GM21576 (cell line): ENCODE data around the gene PATE4.
"Not testable (repeated sequence)": the region's sequence is repeated elsewhere in the genome, so short reads cannot be mapped to it uniquely, and the experiment has no call there.

Source experiments
- ATAC-seq: cut with Tn5 transposase; IDR thresholded peaks from one replicate; pipeline ENCODE4 v1.9.1; 2021; ENCODE audit warnings: mild to moderate bottlenecking, moderate library complexity; ENCODE audit not compliant: unreplicated experiment

PATE4 gene, protein sequence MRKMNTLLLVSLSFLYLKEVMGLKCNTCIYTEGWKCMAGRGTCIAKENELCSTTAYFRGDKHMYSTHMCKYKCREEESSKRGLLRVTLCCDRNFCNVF

DNA sequence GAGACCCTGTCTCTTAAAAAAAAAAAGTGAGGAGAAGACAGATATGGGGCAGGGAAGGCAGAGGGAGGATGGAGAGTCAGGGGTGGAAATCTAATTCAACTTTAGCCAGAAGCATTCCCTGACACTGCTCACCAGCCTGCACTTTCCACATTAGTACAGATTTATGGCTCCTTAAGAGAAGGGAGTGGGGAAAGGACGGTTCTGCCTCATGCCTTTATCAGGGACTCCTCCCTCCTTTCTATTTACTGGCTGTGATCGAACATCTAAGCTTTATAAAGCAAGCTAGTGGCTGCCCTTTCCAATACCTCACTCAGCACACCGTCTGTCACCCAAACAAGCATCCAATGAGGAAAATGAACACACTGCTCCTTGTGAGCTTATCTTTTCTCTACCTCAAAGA is at the start of gene PATE4:
PATE4 (plus strand) TSS at position 301 of the 400 bp plus-strand sequence; CDS start at position 345, 44 bp downstream.
- no peak for ATAC-seq

DNA sequence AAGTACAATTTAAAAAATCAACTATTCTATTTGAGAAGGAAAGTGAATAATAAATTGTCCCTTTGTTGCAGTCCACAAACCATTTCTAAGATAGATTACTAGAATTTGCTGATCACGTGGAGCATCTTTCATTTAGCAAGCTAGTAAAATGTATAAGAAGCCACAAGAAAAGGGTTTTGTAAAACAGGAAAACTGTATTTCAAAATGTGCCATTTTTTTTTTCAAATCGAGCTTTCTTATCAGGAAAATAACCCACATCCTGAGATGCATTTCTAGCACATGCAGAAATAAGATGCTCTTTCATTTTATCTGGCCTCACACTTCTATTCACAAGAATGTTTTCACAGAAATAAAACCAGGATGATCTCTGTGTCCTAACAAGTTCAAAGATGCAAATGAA is 48.4 kb upstream of the PATE4 start:
- ATAC-seq, result no peak

DNA sequence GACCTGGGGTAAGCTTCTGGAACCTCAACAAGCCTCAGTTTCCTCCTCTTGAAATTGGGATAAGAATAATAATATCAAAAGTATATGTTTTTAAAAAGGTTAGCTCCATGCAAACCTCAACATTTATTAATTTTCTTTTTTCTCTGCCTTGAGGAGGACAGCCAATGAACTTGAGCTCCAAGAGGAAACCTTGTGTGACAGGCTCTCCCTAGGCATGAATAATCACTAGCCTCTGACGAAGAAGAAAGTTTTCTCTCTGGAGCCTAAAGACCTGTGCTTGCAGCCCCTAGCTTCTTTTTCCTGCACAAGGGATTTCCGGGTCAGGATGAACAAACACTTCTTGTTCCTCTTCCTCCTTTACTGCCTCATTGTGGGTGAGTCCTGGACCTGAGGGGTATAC is 45.3 kb upstream of the PATE4 start, which contains the start of gene PATE3:
PATE3 (plus strand) TSS at position 301 of the 400 bp plus-strand sequence; CDS start at position 326, 25 bp downstream.
- no peak for ATAC-seq

DNA sequence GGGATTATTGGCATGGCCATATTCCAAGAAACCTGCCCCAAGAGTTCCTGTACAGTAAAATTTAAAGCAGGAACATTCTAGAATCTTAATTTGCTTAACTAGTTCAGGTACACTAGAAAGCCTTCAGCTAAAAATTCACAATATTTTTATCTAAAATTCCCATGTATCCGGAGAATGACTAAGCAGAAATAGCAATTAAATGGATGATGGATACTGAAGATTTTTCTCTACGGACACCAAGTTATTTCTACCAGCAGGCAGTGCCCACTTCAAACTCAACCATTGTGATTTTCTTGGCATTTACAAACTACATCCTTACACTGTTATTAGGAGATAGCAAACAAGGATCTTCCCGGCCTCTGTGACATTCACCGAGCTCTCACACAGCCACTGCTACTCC is 42.3 kb upstream of the PATE4 start:
- no peak for ATAC-seq

DNA sequence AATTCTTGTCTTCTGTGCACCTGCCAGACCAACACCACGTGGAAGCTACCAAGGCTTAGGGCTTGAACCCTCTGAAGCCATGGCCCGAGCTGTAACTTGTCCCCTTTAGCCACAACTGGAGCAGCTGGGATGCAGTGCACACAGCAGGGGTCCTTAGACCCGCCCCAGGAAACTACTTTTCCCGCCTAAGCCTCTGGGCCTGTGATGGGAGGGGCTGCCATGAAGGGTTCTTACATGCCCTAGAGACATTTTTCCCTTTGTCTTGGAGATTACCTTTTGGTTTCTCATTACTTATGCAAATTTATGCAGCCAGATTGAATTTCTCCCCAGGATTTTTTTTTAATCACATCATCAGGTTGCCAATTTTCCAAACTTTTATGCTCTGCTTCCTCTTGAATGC is 35.5 kb upstream of the PATE4 start:
- no peak for ATAC-seq

DNA sequence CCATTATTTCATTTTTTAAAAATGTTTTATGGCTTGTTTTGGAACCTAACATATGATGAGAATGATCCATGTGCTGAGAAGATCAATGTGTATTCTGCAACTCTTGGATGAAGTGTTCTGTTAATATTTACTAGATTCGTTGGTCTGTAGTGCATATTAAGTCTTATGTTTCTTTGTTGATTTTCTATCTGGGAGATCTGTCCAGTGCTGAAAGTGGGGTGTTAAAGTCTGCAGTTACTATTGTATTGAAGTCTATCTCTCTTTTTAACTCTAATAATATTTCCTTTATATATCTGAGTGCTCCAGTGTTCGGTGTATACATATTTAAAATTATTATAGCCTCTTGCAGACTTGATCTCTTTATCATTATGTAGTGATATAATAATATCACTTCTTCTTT is 33.3 kb upstream of the PATE4 start:
- no peak for ATAC-seq

DNA sequence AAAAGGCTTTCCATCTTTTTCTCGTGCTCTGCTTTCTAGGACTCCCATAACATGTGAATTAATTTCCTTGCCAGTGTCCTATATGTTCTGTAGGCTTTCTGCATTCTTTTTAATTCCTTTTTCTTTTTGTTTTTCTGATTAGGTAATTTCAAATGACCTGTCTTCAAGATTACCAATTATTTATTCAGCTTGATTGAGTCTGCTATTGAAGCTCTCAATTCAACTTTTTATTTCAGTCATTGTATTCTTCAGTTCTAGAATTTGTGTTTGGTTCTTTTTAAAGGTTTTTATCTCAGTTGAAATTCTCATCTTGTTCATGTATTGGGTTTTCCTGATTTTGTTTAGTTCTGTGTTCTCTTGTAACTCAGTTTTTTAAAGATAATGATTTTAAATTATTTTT is 30.7 kb upstream of the PATE4 start:
- ATAC-seq, result no peak

DNA sequence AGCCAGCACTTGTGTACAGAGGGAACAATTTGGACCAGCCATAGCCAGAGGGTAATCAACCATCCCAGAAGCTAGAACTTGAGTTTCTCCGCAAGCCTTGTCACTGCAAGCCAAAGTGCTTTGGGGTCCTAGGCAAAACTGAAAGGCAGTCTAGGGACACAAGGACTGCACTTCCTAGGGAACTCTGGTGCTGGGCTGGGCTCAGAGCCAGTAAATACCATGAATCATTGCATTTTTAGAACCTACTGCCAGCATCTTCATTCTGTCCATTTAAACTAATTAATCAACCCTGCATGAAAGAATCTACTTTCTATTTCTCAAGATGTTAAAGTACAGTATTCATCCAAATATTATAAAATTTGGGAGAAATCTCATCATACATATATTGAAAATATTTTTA is 25.2 kb upstream of the PATE4 start:
- ATAC-seq, result no peak

DNA sequence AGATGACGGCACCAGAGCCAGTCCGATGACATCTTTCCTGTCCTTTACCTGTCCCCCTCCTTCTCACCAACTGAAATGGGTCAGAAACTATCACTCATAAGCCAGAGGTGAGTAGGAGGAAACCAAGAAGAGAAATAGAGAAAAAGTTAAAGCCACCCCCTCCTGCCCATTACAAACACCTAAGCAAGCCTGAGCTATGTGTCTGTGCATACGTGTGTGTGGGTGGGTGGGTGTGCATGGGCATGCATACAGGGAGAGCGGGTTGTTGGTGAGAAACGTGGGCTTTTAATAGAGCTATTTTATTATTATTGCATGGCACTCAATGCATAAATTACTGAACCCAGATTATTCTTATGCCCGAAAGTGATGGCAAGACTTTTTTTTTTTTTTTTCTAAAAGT is 2.6 kb downstream of the PATE4 start:
- no peak for ATAC-seq

DNA sequence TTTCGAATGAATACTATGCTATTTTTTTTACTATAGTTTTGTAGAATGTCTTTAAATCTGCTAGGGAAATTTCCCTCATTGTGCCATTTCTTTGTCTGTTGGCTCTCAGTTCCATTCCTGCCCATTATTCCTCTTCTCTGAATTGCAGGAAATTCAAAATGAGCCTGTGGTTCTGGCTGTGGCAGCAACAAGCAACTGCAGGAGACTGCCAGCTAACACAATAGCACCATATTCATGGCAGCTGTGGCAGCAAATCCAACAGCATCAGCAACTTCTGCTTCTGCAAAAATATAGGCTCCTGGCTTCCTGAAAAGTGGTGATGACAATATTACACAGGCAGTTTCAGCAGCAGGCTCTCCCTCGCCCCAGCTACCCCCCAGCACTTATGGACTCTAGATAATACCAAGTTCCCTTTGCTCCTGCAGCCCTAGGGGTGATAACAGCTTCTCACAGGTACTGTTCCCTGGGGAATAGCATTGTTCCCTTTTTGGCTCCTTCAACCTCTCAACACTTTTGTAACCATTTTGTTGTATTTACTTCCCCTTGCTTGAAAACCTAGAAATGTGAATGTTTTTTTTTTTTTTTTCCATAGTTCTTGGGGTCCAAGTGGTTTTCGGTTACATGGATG is 9.3 kb downstream of the PATE4 start:
- no peak for ATAC-seq

DNA sequence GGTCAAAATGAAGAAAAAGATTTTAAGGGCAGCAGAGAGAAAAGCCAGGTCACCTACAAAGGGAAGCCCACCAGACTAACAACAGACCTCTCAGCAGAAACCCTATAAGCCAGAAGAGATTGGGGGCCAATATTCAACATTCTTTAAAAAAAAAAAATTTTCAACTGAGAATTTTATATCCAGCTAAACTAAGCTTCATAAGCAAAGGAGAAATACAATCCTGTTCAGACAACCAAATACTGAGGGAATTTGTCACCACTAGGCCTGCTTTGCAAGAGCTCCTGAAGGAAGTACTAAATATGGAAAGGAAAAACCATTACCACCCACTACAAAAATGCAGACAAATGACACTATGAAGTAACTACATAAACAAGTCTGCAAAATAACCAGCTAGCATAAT is 13.1 kb downstream of the PATE4 start:
- no peak for ATAC-seq

DNA sequence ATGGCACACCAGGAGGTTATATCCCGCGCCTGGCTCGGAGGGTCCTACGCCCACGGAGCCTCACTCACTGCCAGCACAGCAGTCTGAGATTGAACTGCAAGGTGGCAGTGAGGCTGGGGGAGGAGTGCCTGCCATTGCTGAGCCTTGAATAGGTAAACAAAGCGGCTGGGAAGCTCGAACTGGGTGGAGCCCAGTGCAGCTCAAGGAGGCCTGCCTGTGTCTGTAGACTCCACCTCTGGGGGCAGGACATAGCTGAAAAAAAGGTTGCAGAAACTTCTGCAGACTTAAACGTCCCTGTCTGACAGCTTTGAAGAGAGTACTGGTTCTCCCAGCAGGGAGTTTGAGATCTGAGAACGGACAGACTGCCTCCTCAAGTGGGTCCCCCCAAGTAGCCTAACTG is 24.6 kb downstream of the PATE4 start:
- not testable (repeated sequence) for ATAC-seq

DNA sequence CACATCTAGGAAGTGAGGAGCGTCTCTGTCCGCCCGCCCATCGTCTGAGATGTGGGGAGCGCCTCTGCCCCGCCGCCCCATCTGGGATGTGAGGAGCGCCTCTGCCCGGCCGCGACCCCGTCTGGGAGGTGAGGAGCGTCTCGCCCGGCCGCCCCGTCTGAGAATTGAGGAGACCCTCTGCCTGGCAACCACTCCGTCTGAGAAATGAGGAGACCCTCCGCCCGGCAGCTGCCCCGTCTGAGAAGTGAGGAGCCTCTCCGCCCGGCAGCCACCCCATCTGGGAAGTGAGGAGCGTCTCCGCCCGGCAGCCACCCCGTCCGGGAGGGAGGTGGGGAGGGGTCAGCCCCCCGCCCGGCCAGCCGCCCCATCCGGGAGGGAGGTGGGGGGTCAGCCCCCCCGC is 29.7 kb downstream of the PATE4 start:
- ATAC-seq, result not testable (repeated sequence)

DNA sequence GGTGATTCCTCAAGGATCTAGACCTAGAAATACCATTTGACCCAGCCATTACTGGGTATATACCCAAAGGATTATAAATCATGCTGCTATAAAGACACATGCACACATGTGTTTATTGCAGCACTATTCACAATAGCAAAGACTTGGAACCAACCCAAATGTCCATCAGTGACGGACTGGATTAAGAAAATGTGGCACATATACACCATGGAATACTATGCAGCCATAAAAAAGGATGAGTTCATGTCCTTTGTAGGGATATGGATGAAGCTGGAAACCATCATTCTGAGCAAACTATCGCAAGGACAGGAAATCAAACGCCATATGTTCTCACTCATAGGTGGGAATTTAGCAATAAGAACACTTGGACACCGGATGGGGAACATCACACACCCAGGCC is 32.2 kb downstream of the PATE4 start:
- ATAC-seq, result not testable (repeated sequence)

DNA sequence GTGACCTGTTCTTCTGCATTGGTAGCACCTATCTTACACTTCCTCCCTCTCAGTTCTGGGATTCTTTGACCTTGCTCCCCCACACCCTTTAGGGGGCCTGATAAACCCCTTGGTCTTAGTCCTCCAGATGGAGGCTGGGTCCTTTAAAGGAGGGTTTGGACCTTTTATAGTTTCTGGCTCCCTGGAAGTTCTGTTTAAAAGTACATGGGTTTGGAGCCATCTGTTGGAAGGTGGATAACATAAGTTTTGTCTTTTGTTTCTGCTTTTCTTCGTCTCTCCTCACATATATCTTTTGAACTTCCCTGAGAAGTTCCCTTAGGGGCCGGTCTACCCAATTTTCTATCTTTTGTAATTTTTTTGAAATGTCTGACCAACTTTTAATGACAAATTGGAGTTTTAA is 36.4 kb downstream of the PATE4 start:
- no peak for ATAC-seq

DNA sequence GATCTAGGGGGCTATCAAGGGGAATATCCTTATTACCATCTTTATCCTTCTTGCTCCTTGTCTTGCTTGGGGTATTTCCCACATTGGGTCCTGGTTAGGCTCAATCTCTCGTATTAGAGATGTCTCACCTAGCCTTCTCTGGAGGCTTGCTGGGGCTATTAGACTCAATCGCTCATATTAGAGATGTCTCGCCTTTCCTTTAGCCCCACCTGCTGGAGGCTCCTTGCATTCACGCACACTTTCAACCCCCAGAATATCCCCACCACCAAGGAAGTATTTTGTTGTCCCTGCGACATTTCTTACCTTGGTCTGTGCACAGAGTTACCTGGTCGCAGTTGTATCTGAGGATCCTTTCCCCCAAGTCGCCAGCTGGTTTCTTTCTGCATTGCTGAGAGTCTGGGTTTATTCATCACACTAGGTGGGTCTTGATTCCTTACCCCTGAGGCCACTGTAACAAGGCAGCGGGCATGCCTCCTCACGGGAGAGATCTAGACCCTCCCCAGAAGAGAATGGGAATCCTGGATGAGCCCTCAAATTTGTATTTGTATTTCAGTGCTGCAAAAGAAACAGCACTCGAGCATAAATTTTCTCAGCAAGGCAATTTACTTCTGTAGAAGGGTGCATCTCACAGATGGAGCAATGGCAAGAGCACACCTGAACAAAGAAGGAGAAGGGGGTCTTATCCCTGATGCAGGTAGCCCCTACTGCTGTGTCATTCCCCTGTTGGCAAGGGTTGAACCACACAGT is 38.4 kb downstream of the PATE4 start:
- ATAC-seq, result no peak

DNA sequence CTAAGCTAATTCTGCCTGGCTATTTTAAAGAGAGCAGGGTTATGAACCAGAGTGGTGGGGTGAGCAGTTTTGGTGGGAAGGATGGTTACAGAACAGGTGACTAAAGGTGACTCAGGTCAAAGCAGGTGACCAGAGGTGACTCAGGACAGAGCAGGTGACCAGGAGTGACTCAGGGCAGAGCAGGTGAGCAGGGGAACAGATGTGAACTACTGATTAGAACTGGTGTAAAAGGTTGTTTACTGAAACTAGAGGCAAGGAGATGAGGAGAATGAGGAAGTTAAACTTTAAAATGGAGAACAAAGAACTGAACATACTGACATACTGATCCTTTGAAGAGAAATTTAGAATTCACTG is 39.0 kb downstream of the PATE4 start:
- no peak for ATAC-seq

DNA sequence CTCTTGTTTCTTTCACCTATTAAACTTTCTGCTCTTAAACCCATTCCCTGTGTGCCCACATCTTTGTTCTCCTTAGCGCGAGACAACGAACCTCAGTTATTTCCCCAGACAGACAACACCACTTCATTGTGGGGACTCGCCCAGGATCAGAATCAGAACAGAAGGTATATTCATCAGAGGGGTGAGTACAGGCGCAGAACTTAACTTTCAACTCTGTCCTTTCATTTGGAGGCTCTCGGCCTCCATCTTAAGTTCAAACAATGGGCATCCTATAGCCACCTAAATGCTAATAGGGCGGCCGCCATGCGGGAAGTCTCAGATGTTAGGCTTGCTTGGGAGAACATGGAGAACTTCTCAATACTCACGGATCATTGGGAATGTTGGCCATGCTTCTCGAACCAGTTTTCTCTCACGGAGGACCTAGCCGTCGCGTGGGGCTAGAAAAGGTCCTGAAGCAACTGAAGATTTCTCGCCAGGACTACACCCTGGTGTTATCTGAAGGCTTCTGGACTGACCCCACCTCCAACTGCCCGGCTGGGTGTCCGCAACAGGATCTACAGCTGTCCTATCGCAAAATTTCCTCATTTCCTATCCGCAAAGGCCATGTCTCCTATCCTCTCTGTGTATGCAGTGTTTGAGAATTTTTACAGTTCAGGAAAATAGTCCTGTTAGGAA is 40.9 kb downstream of the PATE4 start:
- no peak for ATAC-seq

DNA sequence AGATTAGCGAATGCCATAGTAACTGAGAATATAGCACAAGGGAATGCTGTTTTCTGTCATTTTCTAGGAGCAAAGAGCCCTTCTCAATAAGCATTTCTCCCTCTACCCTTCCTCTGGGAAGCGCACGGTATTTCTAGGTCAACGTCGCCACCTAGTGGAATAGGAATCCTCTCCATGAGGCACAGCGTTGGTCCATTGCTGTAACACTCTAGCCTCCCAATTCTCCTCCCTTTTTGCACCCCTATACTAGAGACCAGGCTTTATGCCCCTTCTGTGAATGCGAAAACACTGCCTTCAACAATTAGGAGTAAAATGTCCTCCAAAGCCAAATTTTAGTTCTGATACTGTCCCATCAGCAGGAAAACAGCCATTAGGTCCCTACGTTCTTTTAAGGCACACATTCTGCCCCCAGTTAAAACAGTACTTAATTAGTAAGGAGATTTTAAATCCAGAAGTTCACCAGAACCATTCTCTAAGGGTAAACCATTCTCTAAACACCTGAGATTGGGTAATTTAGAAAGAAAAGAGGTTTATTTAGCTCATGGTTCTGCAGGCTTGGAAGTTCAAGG is 41.5 kb downstream of the PATE4 start:
- ATAC-seq, result no peak

DNA sequence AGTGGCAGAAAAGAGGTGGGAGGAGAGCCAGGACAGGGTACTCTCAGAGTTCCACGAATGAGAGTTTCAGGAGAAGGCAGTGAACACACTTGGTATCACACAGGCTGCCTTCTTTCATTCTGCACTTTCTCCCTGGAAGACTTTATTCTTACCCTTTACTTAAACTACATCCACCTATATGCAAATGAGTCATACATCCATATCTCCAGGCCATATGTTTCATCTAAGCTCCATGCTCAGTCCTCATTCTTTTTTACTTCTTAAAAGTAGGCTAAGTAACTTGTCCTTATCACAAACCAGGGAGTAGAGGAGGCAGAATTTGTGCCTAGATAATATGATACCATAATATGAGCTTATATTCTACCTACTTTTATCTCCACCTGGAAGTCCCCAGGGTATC is 48.2 kb downstream of the PATE4 start:
- no peak for ATAC-seq

DNA sequence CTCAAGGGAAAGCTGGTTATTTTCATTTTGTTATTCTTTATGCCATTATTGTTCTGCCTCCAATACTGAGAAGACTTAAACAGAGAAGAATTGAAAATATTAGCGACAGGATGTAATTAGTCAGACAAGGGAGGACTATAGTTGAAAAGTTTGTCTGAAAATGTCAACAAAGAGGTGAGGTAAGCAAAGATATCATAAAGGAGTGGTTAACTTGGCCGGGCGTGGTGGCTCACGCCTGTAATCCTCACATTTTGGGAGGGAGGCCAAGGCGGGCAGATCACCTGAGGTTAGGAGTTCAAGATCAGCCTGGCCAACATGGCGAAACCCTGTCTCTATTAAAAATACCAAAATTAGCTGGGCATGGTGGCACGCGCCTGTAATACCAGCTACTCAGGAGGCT is 50.3 kb downstream of the PATE4 start:
- no peak for ATAC-seq

DNA sequence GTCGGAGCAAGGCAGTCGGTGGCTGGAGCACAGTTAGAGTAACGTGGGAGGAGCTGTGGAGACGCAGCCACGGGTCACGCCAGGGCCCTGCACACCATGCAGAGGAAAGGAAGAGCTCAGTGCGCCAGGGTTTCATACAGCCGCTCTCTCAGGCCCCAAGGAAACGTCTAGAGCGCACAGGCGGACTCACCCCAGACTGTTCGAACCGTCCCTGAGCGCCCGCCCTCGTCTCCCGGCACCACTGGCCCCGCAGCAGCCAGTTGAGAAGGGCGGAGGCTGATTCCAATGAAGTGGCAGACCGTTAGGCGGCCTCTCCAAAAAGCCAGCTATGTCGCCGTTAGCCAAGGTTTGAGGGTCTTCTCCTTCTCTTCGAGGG is 53.9 kb downstream of the PATE4 start:
- peak; percentile 28 for ATAC-seq
